ENCODE results near the gene PAM16.
A peak's percentile ranks its signal among the peaks of the same experiment; 100 is the strongest.

PAM16 gene

DNA sequence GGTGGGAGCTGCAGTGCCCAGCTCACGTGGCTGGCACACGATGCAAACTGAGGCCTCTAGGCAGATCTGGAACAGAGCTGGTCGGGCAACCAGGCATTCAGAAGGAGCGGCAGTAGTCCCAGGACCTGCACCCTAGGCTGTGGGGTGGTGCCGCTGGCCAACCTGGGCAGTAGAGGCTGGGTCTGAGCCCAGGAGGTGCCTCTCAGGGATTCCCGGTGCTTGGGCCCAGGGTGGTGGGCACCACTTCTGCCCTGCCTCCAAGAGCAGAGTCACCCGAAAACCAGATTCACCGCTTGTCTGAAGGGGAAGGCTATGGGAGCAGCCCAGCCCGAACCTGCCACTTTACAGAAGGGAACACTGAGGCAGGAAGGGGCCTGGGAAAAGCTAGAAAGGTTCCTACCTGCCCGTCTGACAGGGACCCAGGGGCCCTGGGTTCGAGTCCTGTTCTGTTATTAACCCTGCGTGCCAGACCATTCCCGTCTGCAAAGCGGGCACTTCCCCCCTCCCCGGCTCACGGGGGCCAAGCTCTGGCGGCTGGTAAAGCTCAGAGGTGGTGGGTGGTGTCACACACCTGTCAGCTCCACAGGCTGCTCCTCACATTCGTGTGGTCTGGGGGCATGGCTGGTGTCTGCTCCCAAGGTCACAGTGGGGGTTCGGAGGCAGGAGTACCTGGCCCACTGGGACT lies 18.4 kb downstream of the PAM16 start:
- DNase-seq = no peak

DNA sequence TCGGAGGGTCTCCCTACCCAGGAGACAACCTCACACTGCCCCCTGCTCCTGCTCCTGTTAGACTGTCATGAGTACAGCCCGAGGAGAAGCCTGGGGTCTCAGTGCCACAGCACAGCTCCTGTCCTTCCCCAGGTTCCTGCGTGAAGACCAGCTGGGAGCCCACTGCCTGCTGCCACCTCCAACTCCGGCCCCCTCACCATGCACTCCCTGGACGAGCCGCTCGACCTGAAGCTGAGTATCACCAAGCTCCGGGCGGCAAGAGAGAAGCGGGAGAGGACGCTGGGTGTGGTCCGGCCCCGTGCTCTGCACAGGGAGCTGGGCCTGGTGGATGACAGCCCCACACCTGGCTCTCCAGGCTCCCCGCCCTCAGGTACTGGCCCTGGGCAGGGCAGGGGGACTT lies 19.0 kb downstream of the PAM16 start:
- no peak for DNase-seq

DNA sequence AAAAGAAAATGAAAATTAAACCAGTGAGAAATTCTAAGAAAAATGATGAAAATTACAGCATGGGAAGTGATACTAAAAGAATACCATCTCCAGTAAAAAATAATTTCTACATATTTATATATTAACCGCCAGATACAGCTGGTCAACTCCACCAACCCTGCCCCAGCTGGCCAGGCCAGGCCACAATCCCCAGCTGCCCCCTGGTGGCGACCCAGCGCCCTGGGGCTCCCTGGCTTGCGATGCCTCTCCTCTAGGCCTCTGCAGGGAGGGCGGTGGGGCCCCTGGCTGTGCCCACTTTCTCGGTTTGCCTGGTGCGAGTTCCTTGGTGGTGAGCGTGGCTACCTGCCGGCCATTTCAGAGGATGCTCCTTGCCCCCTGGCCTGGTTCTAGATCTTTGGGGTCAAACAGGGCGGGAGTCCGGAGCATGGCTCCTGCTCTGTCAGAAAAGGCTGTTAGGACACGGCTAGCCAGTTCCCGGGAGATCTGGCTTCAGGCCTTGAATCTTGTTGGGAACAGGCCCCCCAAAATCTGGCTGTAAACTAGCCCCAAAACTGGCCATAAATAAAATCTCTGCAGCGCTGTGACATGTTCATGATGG lies 20.7 kb downstream of the PAM16 start:
- peak; percentile 42 for DNase-seq

DNA sequence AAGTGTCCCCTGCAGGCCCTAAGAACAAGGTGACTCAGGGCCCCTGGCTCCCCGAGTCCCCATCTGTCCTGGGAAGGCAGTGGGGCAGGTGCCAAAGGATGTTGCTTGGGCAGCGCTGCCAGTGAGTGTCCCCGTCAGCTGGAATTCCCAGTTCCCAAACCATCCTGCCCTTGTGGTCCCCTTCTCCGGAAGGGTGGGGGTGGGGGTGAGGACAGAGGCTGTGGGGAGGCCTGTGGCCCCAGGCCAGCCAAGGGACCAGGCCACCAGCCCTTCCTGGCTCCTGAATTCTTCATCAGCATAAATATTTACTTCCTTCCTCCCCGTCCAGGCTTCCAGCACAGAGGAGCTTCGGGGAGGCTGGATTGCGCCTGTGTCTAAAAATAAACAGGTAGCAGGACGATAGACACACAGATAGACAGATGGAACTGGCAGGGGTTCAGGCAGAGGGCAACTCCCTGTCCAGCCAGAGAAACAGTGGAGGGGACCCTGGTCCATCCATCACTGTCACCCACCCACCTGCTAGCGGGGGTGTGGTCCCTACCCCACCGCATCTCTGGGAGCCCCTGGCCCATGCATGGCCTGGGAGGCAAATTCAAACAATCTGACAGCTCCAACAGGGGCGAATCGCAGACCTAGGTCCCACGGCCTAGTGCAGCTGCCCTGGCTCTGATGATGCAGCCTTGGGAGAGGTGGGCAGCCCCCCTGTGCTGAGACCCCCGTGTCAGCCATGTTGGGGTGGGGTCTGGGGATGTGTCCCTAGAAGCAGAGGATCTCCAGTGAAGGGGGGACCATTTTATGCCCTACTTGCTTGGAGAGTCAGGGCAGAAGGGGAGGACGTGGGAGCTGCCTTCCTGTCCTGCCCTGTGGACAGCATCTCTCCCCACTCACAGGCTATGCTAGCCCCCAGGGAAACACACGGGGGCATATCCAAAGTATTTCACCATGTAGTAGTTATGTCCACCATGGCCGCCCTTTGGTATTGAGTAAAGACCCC lies 22.0 kb downstream of the PAM16 start:
- DNase-seq = no peak

DNA sequence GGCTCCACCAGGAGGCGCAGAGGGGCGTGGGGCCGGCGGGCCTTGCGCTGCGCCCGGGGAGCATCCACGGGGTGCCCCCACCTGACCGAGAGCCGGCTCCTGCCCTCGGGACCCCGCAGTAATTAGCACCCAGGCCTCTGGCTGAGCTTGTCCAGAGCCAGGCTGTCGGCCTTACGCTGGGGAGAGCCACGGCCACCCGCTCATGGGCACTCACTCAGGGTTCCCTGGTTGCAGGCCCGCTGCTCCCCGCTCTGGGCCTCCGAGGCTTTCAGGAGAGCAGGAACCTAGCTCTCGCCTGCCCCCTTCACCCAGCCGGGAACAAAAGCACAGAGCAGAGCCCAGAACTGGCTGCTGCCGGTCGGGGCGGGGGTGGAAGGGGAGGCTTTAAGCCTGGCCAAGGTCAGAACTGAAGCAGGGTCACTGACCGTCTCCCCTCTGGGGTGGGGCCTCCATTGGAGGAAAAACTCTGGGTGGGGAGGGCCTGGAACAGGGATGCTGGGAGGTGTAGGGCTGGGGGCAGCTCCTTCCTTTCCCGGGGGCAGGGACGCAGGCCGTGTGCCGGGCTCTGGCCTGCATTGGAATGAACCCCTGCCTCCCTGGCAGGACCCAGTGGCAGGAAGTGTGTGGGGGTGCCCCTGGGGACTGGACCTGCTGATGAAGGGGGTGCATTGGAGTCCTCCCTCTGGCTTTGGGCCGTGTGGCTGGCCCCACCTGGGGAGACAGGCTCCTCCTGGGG lies 22.9 kb downstream of the PAM16 start:
- no peak for DNase-seq

DNA sequence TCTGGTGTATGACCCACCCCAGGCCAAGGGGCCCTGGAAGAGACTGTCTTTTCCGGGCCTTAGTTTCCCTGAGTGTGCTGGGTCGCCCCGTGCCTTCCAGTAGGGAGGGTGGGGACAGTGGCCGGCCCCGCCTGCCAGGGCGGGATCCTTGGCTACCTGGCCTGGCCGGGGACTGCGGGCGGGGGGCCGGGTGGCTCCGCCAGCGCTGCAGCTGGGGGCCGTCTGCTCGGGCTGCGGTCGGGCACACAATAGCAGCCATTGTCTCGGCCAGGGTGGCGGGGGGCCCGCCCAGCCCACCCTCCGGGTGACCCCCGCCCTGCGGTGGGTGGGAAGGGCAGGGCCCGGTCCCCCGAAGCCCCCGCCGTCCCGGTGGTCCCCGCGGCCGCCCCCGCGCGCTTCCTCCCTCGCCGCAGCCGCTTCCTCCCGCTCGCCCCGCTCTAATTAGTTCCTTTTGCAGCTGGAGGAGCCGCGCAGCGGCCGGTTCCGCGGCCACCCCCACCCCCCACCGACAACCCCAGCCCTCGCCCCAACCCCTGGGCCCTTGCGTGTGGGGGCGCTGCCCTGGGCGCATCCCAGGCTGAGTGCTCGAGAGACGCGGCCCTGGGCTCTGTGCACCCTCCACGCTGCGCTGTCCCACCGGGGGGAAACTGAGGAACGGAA lies 23.6 kb downstream of the PAM16 start:
- DNase-seq = no peak

DNA sequence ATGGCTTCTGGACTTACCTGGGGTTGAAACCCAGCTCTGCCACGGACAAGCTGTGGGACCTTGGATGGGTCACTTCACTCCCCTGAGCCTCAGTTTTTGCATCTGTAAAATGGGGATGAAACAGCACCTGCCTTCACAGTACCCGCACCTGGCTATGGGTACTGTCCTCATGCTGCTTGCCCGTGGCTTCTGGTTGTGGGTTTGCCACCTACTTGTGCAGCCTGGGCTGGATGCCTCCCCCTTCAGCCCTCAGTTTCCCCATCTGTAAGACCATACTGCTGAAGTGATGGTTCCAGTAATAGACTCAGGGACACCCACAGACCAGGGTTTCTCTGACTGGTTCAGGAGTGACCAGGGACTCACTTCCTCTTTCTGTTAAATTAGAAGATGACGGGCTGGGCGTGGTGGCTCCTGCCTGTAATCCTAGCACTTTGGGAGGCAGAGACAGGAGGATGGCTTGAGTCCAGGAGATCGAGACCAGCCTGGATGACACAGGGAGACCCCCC lies 25.8 kb downstream of the PAM16 start:
- no peak for DNase-seq

DNA sequence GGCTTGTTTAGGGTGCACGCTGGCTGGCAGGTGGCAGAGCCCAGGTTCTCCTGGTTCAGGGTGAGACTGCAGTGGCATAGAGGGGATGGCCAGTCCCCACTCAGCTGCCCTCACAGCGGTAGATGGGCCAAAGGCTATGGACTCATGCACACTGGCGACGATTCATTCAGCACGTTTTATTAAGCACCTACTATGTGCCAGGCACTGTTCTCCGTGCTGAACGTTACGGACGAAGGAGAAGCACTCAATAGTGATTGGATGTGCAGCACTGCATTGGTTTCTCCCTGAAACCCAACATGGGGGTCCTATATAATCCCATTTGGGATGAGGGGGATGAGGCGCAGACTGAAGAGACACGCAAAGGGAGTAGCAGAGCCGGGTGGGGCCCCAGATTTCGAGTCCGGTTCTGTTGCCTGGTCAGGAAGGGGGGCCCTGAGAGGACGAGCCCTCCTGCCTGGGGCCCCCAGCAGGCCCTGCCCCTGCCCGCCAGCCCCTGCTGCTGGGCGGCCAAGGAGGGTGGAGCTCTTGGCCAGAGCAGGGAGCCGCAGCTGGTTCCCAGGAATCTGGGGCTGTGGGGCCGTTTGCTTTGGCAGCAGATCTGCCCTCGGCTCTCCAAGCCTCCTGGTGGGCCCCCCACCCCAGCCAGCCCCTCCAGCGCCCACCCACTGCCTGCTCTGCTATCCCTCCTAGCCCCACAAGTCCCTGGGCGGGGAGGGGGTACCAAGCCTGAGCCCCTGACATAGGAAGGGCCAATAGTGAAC lies 26.4 kb downstream of the PAM16 start:
- no peak for DNase-seq

DNA sequence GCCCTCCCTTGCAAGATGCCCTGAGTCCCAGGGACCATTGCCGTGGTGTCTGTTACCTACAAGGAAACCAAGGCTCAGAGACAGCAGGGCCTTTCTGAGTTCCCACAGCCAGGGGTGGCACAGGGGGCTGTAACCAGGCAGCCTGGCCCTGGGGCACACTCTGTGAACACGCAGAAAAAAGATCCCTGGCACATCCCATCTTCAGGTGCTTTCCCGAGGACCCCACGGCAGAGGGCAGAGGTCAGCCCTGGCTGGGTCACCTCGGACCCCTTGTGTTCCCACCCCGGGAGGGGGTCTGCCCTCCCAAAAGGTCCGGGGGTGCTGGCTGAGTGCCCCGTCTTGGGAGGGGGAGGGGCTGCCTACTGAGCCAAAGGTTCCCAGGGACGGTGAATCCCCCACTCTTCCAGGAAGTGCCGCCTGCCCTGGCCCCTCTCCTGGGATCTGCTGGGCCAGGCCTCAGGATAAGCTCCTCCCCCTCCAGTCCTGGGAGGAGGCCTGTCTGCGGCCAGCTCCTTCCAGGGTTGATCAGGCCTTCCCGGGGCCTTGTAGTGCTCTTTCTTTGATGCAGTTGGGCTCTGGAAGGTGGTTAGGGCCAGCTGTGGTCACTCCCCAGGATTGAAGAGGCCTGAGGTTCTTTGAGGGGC lies 27.2 kb downstream of the PAM16 start:
- no peak for DNase-seq

DNA sequence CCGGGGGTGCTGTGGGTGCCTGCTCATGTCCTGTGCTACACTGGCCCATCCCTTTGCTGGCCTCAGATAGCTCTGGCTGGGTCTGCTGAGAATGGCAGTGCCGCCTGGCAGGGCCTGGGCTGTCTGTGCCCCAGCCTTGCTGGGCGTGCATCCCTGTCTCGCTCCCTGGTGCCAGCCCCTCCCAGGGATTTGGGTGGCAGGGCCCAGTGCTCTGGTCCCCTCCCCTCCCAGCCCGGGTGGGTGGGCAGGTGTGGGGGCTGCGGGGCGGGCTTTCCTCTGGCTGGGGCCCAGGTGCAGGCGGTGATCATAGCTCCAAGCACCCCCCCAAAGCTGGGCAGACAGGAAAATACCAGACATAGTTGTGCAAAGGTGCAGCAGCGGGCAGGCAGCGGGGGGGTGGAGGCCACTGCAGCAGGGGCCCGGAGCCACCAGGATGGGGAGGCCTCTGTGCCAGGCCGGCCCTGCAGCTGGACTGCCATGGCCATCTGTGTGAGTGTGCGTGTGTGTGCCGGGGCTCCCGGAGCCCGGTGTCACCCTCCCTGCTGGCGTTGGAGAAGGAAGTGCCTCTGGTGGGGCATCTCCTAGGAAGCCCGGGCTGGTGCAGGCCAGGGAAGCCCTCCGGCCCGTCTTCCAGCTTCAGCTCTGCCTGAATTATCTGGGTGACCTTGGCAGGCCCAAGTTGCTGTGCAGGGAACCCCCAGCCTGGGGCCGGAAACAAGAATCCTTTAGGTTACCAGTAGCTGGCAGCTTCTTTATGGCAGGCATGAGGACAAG lies 27.9 kb downstream of the PAM16 start:
- no peak for DNase-seq

DNA sequence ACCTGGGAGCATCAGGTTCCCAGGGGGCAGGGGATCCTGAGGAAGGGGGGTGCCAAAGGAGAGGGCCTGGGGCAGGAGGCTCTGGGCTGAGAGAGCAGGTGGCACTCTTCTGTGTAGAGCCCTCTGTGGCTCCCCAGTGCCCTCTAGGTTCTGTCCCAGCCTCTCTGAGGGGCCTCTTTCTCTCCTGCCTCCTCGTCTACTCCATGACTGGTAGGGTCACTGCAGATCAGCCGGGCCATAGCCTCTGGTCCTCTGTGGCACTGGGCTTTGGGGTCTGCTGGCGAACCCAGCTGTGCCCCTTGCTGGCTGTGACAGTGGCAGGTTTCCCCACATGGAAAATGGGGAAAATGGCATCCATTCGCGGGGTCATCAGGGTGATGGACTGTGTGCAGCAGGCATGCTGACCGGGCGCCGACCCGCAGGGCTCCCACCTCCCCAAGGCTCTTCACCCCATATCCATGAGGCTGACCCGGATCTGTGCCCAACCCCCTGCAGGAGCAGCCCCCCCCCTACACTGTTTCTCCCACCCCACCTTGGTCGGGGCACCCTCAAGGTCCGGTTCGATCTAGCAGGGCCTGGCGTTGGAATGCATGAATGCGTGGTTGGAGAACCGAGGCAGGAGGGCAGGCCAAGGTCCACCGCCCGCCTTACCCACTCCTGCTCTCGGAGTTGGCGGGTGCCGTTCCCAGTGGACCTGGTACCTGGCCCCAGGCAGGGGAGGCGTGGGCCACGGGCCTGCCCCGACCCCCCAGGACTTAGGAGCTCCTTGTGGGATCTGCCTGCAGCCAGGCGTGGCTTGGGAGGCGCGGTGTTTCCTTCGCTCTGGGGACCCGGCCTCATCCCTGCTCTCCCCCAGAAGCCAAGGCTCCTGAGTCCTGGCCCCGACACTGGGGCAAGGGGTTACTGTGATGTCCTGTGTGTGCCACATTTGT lies 28.7 kb downstream of the PAM16 start:
- no peak for DNase-seq

DNA sequence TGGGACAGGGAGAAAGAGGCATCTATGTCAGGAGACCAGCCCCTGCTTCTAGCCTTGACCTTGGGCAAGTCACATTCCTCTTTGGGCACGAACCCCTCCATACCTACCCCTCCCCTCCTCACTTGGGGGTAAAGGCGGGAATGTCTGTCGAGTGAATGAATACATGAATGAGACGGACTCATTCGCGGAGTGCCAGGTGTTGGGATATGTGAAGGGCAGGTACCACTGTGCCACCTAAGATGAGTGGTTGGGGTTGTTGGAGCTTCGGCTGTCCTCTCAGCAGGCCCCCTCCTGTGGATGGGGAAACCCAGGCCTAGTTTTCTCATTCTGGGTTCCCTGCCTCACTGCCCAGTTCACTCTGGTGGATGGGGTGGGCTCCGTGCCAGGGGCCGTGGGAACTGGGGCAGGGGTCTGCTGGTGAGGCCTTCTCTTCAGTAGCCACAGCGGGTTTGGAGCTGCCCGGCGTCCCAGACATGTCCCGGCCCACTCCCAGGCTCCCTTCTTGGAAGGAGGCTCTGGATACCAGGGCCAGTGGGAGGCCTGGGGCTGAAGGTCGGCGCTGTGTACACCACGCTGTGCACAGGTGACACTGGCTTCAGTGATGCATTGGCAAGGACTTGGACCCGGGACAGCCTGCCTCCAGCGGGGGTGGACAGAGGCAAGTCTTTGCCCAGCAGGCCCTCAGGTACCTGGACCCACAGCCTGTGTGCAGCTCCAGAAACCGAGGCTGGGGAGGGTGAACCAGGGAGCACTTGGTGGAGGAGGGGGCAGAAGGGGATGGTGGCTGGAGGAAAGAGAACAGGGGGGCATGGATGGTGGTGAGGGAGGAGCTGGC lies 29.6 kb downstream of the PAM16 start:
- DNase-seq = no peak

DNA sequence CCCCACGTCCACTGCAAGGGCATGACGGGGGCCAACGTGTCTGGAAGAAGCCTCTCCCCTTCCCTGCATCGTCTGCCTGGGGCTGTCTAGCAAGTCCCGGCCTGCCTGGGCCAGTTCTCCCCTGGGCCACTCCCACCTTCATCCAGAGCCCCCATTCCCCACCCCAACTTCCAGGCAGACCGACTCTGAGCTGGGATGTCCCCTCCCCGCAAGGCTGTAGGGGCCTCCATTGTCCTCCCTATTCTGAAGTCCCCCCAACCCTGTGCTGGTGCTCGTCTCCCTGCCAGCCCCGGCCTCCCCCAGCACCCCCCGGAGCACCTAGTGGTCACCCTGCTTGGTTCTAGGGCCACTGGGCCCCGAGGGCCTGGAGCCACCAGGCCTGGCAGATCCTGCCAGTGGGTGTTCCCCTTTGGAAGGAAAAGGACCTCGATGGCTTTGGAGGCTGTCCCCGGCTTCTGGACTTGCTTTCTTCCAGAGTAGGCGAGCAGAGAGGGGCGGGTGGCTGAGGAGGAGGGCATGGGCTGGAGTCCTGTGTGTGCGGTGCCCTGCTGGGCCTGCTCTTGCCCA lies 30.5 kb downstream of the PAM16 start:
- no peak for DNase-seq

DNA sequence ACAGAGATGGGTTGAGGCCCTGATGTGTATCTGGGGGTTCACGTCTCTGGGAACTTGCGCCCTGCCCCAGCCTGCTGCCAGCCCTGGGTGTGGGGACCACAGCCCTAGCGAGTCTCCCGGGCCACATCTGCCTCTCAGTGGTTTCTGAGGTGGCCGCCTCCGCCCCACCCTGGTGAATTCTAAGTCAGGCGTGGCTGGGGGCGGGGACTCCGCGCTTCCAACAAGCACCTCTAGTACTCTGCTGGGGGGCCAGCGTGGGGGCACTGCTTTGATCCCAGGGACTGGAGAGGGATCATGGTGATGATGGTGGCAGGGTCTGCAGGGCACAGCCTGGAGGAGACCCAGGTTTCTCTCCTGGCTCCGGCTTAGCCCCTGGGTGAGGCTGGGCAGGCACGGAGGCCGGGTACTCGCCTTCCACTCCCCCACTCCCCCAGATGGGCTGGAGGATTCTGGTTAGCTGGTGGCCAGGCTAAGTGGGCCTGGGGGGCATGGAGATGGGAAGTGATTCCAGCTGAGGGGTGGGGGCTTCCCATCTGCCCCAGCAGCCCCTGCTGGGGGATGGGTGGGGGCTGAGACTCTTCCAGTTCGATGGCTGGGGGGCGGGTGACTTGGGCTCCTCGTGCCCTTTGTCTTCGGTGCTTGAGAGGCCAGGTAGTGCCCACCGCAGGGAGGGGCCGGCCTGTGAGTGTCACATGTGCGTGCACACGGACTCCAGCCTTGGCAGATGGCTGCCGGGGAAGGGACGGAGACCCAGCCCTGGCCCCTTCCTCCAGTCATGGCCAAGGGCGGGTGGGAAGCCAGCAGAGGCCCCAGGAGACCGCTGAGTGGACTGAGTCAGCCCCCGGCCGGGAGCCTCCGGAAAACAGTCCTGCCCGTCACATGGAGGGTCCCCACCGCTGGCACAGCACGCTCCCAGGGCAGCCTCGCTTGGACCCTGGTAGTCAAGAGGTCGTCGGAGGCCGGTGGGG lies 31.4 kb downstream of the PAM16 start:
- DNase-seq = no peak

DNA sequence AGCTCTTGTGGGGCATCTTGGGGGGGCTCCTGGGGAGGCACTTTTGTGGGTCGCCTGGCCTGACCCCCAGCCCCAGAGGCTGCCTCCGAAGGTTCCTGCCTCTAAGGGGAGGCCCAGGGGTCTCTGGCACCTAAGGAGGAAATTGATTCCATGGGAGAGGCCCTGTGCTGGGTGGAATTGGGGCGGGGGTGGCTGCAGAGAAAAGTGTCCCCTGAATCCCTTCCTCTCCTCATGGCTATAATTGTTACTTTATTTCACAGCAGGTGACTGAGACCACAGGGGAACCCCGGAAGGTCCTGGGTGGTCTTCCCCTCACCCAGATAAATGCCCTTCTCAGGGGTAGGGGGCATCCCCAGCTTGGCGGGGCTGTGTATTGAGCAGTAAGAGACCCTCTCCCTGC lies 32.2 kb downstream of the PAM16 start:
- no peak for DNase-seq

DNA sequence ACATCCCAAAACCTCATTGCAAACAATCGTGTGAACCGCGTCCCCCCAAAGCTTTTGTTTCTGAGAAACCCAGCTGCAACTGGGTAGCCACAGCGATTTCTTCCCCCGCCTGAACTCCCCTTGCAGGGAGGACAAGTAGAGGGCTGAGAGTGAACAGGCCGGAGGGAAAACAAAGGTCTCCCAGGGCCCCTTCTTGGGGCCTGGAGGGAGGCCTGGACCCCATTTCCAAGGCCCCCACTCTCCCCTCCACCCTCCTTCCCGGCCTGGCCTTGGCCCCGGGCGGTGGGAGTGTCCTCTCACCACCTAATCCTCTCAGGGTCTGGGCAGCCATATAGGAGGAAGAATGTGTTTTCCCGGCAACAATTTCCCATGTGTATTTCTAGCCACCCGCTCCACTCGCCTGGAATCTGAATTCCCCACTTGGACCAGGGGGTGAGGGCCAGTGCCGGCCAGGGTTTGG lies 32.6 kb downstream of the PAM16 start:
- DNase-seq = no peak
